HG03378 (cell line): Measurements from ENCODE around the gene TRIM22.

Experiments
- ATAC-seq: cut with Tn5 transposase; IDR thresholded peaks from one replicate; pipeline ENCODE4 v1.9.1; 2021; ENCODE audit warnings: mild to moderate bottlenecking, moderate library complexity; ENCODE audit not compliant: unreplicated experiment

TRIM22 gene

DNA sequence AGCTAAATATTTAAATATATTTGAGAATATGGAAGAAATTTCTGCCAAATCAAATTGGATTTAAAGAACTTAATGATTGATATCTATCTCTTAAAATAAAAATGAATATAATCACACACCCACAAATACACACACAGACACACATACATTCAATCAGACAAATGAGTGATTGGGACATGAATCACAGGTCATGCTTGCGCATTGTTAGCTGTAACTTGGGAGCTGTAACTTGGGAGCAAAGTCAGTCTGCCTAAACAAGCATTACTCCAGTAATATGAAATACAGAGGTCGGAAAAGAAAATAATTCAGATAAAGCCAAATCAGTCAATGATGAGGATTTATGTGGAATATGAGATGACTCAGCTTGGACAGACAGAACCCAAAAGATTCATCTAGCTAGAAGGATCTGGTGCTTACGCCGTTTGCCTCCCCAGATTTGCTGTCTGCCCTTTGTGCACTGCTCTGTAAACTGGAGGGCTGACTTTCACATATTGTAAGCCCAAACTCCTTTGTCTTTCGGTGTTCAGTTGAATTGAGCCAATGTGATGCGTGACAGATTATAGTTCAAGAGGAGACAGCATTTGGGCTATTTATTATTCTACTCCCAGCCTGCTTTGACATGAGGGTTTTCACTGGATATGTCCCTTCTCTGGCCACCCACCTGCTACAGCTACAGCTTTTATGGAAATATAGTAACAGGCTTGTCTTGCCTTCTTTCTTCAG is 48.2 kb downstream of the TRIM22 start:
- no peak for ATAC-seq

DNA sequence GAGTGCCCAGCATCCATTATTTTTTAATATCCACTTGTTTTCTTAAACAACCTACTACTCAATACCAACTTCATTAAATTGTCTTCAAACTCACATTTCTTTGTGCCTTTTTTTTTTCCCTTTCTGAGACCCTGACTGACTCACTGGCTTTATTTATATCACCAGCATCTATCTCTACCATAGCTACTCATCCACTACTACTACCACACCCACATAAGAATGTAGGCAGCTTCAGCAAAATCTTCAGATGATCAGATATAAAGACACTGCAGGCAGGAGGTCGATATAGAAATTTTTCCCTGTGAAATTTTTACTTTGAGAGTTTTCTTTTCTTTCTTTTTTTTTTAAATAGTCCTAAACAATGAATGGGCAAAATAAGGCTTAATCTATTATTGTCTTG is 48.8 kb downstream of the TRIM22 start:
- ATAC-seq: no peak

DNA sequence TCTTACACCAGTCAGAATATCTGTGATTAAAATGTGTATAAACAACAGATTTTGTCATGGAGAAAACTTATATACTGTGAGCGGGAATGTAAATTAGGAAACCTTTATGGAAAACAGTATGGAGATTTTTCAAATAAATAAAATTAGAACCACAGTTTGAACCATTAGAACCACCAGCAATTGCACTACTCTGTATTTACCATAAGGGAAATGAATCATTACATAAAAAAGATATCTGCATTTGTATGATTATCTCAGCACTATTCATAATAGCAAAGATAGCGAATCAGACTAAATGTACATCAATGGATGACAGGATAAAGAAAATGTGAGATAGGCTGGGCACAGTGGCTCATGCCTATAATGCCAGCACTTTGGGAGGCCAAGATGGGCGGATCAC is 57.0 kb downstream of the TRIM22 start:
- ATAC-seq: no peak

DNA sequence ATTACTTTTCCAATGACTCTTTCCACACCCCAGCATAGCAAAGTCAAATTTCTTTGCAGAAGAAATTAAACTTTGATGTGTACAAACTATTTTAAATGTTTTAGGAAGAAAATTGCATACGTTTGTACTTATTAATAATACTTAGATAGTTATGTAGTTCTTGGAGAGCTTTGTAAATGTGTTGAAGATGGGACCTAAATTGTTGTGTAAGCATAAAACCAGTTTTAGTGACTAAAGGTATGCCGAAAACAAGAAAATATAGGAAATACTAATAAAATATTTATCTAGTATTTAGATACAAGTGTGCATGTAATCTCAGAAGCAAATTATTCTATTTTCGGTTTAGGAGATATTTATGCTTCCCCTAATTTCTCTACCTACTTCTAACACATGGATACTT is 60.2 kb downstream of the TRIM22 start:
- ATAC-seq: no peak

DNA sequence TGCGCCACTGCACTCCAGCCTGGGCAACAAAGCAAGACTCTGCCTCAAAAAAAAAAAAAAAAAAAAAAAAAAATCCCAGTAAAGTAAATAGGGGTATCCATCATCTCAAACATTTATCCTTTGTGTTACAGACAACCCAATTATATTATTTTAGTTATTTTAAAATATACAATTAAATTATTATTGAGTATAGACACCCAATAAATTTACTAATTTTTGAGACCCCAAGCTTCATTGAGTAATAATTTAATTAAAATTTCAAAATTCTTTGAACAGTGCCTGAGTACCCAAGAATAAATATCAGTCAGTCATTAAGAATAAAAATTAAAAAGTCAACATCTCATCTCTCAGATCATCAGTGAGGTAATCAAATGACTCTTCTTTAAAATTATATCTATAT is 64.4 kb downstream of the TRIM22 start, which contains the start of gene OR52N4:
OR52N4 (plus strand) TSS at position 301 of the 400 bp plus-strand sequence. CDS start 498 bp downstream, outside the sequence.
- no peak for ATAC-seq
